Posterior cingulate gyrus (tissue), 11 donors: ENCODE measurements around the gene ARID1B.
A peak's percentile ranks its signal among the peaks of the same experiment; 100 is the strongest.

Source experiments
- DNase-seq, 10 donors: peaks; one replicate each; pipeline versions ENCODE4 v3.0.0 to v3.0.0-alpha.2; 2020 to 2021; ENCODE audit warnings: mixed read lengths in 3 of 10
- intact Hi-C: fragments of 100-400 bp; cut with DNase I; formaldehyde crosslinking; loops from one replicate; pipeline ENCODE4 v1.15.1; 2023

Gene ARID1B

DNA sequence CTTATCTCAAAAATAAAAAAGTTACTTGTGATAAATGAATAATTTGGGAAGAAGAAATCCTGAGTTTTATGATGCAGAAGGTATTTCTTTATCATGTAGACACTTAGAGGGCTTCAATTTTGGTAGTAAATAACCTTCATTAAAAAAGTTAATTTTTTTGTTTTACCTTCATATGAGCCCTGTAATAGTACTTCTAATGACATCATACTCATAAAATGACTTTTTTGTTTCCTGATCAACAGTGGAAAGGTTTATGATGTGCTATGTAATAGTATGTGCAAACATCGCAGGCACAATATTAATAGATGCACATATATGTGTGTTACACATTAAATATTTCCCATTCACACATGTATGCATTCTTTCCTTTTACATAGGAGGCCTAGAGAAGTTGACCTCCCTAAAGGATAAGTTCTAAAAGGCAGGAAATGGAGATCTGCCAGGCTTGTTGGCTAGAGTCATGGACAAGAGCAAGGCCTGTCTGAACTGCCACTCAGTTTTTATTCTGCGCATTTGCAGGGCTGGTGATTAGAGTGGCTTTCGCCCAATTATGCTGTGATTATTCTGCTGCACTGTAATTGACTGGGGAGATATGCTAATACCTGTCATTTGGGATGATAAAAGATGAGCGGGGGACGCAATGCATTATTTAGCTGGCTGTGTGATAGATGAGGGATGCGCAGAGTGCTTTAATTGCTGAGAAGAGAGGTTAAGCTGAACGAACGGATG lies 273.5 kb downstream of the ARID1B start:
- no peak for DNase-seq

DNA sequence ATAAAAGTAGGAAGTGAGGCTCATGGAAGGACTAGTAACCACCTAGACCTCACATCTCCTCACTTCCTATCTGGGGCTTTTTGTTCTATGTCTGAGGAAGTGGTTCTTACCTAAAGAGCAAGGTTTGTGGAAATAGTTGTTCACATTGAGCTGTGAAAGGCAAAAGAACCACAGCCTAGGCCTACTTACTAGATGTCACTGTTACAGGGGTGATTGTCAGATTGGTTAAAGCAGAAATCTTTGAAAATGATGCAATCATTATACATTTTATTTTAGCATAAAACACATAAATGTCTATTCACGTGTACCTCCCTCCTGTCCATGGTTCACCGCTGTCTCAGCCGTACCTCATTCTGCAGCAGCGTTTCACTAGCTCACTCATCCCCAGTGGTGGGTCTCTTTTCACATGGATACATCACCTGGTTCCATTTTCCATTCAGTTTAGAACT lies 277.4 kb downstream of the ARID1B start:
- intact Hi-C loops: no loop called here
- DNase-seq: no peak

More for the DNA sequence above, 273.5 kb downstream of the ARID1B start:
- intact Hi-C loops: no loop called here

DNA sequence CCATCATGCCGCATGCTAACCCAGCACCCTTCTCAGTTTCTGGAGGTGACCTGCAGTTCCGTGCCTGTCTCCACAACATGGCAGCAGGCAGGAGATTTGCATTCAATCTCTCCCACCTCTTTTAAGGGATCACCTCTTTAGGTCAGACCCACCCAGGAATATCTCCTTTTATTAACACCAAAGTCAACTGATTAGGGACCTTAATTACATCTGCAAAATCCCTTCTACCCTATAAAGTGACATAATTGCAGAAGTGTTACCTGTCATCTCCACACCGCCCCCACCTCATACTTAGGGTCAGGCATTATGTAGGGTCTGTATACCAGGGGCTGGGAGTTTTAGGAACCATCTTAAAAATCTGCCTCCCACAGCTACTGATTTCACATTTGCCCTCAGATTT lies 278.7 kb downstream of the ARID1B start:
- intact Hi-C loops: no loop called here
- no peak for DNase-seq

DNA sequence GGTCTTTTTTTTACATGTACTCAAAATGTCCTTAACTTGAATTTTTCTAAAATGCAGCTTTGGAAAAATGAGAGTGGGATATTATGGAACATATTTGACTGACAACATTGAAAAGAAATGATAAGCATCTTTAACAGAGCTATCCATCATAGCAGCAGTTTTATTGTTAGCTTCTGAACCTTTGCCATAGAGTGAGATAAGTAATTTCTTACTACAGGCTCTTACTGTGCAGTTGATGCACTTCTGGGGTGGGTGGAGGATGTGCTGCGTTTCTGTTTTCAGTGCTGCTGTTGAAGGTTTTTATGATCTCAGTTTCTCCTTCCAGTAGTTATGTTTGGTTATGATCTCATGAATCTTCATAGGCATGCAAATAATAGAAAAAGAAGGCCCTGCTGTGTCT lies 279.1 kb downstream of the ARID1B start:
- intact Hi-C loops: no loop called here

DNA sequence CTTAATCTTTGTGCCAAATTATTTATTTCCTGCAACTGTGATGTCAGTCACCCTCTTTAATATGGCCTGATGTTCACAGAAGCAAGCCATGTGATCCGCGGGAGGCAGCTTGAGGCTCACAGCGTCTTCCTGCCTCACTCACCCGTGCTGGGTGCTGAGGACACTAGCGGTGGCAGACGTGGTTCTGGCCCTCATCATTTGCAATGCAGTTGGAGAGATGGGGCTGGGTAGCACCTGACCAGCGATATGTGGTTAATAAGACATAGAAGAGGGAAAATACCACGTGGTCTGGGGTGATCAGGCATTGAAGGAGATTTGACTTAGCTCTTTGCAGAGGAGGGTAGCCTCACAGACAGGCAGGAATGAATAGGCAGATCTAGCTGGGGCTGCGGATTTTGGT lies 281.4 kb downstream of the ARID1B start:
- intact Hi-C loops: no loop called here
- no peak for DNase-seq

More for the DNA sequence above, 279.1 kb downstream of the ARID1B start:
- no peak for DNase-seq

DNA sequence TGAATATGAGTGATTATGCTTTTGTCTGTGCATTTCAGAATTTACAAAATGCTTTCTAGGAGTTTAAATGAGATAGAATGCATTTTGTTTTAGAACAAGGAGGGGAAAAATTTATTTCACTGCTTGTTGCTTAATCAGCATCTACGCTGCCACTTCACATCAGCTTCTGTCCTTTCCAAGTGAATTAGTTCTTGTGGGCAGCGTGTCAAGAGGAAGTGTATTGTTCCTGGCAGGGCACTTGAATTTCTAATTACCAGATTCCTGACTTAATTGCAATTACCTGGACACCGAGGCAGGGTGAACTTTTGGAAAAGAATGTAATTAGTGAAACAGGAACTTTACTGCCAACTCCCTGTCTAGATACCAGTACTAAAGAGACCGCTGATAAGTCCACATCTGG lies 282.6 kb downstream of the ARID1B start:
- intact Hi-C loops: no loop called here

DNA sequence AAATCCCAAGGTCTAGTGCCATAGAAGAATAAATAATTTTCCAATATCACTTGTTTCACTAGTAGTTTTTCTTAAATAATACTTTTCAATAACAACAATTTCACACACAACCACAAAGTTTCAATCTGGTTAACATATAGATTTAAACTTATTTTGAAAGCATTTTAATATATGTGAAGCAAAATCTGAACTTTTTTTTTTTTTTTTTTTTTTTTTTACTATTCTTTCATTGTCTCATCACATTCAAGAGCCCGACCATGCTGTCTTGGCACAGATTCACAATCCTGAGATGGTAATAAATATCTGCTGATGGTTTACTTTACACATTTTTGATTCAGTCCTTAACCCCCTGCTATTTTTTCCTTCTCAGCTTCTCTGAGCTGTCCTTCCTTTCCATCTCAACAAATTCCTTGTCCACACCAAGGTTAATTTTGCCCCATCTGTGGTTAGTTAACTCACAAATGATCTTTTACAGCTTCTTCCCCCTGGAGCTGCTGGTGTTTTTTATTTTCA lies 283.3 kb downstream of the ARID1B start:
- no peak for DNase-seq
- intact Hi-C loops: no loop called here

More for the DNA sequence above, 282.6 kb downstream of the ARID1B start:
- DNase-seq: no peak

DNA sequence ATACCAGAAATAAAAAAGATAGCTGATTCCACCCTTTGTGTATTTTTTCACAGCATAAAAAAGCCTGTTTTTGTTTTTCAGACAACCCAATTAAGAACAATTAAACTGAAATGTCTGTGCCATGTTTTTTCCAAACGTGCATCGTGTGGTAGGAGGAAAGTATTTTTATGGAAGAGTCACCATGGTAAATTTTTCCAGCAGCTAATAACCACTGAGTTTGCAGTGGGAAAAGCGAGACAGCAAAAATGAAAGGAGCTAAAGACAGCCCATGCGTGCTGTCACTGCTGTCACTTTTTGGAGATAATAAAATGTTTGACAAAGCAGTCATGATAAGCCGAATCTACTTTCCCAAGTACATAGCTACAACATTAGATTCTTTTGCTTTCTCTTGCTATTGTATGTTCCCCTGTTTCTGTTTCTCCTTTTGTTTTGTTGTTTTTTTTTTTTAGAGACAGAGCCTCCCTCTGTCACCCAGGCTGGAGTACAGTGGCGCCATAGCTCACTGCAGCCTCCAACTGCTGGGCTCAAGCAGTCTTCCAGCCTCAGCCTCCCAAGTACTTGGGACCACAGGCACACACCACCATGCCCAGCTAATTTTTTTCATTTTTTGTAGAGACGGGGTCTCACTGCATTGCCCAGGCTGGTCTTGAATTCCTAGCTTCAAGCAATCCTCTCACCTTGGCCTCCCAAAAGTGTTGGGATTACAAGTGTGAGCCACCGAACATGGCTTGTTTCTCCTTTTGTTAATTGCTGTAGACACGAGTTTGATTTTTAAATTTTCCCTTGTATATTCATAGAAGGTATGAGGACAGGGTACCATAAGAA lies 284.8 kb downstream of the ARID1B start:
- intact Hi-C loops: no loop called here
- DNase-seq: no peak

DNA sequence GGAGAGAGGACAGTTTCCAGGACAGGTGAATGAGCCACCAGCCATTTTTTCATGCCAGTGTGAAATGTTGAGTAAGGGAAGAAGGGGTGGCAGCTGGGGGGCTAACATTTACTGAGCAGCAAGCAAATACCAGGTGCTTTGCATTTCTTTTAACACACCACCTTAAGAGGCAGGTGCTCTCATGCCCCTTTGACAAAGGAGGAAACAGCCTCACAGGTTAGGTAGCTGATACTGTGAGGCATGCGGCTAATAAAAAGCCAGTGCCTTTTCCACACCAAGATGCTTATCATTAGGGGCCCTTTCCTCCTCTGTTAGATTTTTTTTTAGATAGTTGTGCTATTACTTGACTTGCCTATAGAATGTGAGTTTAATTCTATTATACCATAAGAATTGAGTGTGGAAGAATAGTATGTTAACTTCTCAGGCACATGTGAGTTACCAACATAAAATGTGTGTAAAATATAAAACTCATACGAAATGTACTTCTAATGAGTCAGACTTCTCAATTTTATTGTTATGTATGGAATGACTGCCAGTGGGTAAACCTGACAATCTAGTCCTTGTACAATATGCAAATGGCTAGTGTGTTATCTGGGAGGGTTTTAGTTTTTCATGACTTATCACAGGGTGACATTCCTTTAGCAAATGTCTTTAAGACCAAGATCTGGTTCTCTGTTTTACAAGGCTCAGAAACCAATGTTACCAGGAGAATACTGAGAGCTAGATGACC lies 286.2 kb downstream of the ARID1B start:
- intact Hi-C loops: no loop called here
- DNase-seq: no peak

DNA sequence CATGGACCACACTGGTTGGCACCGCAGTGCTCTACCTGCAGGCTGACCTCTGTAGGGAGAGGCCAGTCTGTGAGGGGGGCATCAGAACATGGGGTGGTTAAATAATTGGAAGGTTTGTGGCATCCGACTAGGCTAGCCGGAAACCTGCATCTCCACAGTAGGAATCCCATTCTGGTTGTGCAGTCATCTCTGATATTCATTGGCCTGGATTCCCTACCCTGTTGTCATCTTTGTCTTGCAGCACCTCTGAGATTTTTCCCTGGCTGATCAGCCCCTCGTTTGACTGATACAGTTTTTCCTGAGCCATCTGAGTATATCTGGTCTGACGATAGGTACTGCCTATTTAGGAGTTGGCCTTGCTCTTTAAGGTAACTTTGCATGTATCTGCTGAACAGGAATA lies 286.7 kb downstream of the ARID1B start:
- intact Hi-C loops: no loop called here

DNA sequence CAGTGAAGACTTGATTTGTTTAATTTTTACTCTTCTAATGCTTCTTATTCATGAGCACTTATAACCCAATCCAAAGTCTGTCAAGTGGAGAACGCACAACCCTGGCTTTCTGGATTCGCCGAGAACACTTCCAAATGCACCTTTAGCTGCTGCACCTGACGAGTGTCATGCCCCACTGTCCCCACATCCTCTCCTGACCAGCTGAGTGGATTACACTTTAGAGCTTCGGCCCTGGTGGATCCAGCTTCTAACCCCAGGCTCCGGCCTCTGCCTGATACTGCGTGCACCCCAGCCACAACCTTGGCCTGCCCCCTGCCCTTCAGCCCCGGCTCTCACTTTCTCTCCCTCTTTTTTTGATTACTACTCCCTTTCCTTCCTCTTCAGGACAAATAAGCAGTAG lies 287.3 kb downstream of the ARID1B start:
- intact Hi-C loops: no loop called here

More for the DNA sequence above, 286.7 kb downstream of the ARID1B start:
- DNase-seq: no peak

DNA sequence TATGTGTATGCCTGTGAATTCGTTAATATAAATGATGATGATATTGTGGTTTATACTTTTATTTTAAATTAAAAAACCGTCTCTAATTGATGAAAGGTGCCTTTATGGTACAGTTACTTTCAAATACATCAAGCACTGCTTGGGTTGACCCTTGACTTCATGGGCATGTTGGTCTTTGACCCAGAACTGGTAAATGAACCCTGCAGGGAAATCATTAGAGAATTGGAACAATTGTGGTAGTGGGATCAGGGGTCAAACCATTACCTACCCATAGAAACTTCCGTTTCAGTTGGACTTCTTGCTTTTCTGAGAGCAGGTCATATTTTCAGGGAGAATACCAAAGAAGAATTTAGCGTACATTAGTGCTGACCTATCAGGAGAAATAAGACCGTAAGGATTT lies 288.2 kb downstream of the ARID1B start:
- intact Hi-C loops: no loop called here
- no peak for DNase-seq

More for the DNA sequence above, 287.3 kb downstream of the ARID1B start:
- DNase-seq: peak in 1 of 10 donors; percentile 62

DNA sequence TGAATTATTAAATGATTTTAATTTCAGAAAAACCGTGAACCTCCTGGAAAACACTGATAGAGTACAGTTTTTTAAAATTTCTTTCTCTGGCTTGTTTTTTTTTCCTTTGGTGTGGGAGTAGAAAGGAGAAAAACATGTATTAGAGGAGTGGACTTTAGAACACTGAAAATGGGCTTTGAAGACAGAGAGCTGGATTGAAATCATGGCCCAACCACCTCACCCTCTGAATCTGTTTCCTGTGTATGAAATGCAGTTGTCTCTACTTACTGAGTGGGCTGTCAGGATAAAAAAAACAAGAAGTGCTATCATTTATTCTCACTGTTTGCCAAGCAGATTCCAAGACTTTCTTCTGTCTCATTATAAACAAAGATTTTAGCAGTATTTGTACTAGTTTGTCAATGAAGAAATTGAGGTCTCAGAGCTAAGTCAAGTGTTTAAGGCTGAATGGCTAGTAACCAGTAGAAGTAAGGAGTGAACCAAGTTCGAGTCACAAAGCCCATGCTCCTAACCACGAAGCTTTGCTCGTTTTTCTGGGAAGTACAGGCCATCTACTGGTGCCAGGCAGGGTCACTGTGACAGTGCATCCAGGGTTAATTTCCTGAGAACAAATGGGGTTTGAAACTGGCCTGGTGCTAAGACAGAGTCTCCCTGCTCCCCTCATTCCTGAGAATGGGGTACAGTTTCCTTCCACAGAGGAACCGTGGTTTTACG lies 289.8 kb downstream of the ARID1B start:
- DNase-seq: no peak
- intact Hi-C loops: no loop called here

DNA sequence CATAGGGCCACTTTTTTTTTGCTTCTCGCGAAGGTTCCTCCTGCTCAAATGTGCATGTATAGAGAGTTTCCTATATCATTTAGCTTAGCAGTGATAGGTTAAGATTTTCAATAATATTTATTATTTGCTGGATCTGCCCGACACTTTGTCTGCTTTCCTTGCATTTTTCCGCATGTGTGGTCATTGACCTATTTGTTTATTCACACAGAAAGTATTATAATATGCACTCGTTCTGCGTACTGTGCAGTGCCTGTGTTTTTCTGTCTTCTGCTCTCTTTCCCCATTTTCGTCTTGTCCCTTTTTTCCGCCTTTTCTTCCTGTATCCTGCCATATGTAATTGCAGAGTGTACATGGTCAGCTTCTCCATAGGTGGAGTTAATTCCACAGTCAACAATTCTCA lies 290.3 kb downstream of the ARID1B start:
- intact Hi-C loops: no loop called here
- no peak for DNase-seq

DNA sequence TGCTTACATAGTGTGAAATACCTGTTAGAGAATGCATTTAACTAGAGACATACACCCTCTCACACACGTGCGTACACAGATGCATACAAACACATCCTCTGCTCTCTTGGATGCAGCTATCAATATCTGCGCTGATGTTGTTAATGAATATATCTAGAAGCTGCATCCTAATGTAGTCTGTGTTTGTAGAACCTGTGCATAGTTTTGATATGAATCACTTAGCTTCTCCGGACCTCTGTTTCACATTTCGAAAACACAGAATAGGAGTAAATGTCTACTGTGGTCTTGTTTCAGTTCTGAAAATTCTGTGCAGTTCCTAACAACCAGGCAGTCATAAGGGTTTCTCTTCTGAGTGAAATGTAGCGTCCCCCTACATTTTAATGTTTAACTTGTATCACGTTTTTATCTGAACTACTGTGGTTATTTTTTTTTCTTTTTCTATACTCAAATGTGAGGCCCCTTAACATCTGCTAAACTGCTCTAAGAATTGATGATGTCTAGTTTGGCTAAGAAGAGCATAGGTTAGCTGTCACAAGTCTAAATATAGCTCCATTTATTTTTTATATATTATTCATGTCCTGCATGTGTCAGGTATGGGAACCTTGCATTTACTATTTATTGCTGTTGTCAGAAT lies 291.6 kb downstream of the ARID1B start:
- DNase-seq: no peak

DNA sequence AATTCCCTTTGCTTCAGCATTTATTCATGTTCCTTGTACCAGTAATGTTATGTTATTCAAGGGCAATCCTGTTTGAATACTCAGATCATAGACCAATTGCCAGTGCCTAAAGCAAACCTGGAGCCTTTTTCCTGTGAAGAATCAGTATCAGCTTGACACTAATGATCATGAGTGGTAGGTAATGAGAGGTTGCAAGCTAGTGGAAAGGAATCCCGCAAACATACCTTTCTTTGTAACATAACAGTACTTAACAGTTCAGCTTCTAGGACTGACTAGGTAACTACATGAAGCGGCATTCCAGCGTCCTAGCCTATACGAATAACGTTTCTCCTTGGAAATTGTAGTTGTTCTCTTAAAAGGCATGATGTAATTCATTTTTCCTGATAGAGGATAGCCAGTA lies 292.4 kb downstream of the ARID1B start:
- DNase-seq: no peak
- intact Hi-C loops: no loop called here

More for the DNA sequence above, 291.6 kb downstream of the ARID1B start:
- intact Hi-C loops: no loop called here

DNA sequence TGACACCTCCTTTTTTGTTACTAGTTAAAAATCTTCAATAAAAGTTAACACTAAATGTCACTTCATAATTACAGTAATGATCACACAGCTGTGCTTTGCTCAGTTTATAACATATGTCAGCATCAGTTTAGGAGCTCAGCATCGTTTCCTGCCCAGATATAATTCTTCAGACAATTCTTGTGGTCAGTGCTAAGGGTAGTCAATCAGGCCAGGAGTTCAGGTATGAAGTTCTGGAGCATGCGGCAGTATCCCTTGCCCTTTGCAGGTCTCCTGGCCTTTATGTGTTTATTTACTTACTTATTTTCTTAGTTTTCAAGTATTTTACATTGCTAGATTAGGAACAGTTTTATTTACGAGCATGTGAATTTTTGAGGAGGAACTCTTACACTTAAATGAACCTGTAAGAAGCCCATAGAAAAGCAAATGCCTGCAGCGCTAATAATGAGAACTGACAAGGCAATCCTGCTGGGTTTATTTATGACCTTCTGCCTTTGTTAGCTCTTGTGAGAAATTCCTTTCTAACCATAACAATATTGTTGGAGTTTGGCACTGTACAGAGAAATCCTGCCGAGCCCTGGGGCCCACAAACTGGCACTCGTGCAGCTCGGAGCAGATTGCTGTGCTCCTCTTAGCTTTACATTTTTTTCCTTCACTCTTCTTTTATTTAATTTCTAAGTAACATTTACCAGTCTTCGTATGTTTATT lies 293.4 kb downstream of the ARID1B start:
- intact Hi-C loops: no loop called here
- peak in 1 of 10 donors; percentile 87 for DNase-seq

DNA sequence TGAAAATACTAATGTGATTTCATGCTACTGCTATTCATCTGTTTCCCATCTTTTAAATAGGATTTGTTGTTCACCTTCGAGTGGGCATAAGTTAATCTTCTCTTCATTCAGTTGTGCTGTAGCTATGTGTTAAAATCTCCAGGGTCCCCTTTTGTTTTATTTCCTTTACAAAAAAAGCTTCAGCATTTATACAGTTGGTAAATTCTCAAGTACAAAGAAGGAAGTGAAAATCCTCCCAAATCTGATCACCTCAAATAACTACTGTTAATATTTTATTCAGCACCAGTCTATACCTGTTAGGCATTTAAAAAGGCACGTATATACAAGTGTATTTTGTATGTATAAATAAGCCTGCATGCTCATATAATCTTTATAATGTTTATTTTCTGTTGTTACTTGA lies 294.9 kb downstream of the ARID1B start:
- intact Hi-C loops: no loop called here
- no peak for DNase-seq

DNA sequence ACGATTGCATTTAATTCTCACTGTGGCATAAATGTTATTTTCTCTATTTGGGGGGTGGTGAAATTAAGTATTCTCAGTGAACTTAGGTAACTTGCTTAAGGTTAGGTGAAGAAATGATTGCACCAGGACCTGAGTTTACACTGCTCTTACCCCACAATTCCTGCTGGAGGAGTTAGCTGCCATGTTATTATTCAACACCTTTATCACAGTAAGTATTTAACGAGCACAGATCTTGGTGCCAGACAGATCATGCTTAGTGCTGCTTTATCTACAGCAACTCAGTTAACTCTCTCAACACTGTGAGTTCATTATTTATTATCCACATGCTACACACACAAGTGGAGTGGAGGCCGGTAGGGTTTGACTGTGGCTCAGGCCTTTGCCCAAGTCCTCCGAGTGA lies 296.4 kb downstream of the ARID1B start:
- intact Hi-C loops: no loop called here

More for the DNA sequence above, 296.4 kb downstream of the ARID1B start:
- DNase-seq: no peak
